Liver (tissue), 9 donors: Measurements from ENCODE around the gene PTH2. TPM values are rescaled to one million over a fixed set of nuclear protein-coding genes. Genes with fewer than 3 reads are reported as not detected.

Experiments
- DNase-seq: peaks from one replicate; pipeline ENCODE4 v3.0.0-alpha.2; 2017; ENCODE audit warnings: low spot score
- H3K27ac ChIP-seq, 2 donors: one replicate each; pipeline ENCODE4 v1.7.0; 2013; ENCODE audit warnings: inconsistent platforms in 2 of 2, low read length in 2 of 2, control low read depth in 1 of 2, low read depth in 1 of 2, mild to moderate bottlenecking in 1 of 2
- H3K27me3 ChIP-seq, 4 donors: one replicate each; pipeline versions ENCODE4 v1.6.1 to v1.7.0; 2013; ENCODE audit warnings: low read length in 3 of 4, inconsistent platforms in 1 of 4, mild to moderate bottlenecking in 1 of 4, moderate library complexity in 1 of 4; ENCODE audit not compliant: control insufficient read depth in 4 of 4, insufficient read depth in 4 of 4
- H3K36me3 ChIP-seq, 4 donors: one replicate each; pipeline versions ENCODE4 v1.6.1 to v1.7.0; 2013; ENCODE audit warnings: low read length in 3 of 4, mild to moderate bottlenecking in 3 of 4, low read depth in 1 of 4, moderate library complexity in 1 of 4; ENCODE audit not compliant: control insufficient read depth in 4 of 4, insufficient read depth in 3 of 4
- H3K4me1 ChIP-seq, 4 donors: one replicate each; pipeline versions ENCODE4 v1.6.1 to v1.7.0; 2013; ENCODE audit warnings: low read length in 3 of 4, mild to moderate bottlenecking in 3 of 4, moderate library complexity in 1 of 4; ENCODE audit not compliant: control insufficient read depth in 4 of 4, insufficient read depth in 4 of 4
- H3K4me3 ChIP-seq, 3 donors: one replicate each; pipeline versions ENCODE4 v1.6.1 to v1.7.0; 2013; ENCODE audit warnings: low read length in 3 of 3, control low read depth in 1 of 3, low read depth in 1 of 3, mild to moderate bottlenecking in 1 of 3
- H3K9ac ChIP-seq, 2 donors: one replicate each; pipeline ENCODE4 v1.7.0; 2013; ENCODE audit warnings: low read length in 2 of 2, mild to moderate bottlenecking in 2 of 2, moderate library complexity in 2 of 2, control low read depth in 1 of 2, low read depth in 1 of 2
- H3K9me3 ChIP-seq, 4 donors: one replicate each; pipeline versions ENCODE4 v1.6.1 to v1.7.0; 2013; ENCODE audit warnings: low read length in 3 of 4; ENCODE audit not compliant: control insufficient read depth in 4 of 4
- ATF3 ChIP-seq: IDR thresholded peaks from 2 replicates; pipeline ENCODE4 v1.6.1; 2016; ENCODE audit warnings: antibody characterized with exemption
- CTCF ChIP-seq: fragments of 150-350 bp; IDR thresholded peaks from 2 replicates; pipeline ENCODE4 v1.5.1; 2017; ENCODE audit warnings: improper control_type of control experiment, low read depth, low read length; ENCODE audit not compliant: missing input control
- EGR1 ChIP-seq, 2 donors: IDR thresholded peaks; 2 replicates each; pipeline ENCODE4 v1.6.1; 2016 to 2018; ENCODE audit warnings: antibody characterized with exemption in 2 of 2, low read depth in 2 of 2
- FOXA1 ChIP-seq: IDR thresholded peaks from 2 replicates; pipeline ENCODE4 v1.6.1; 2016; ENCODE audit warnings: antibody characterized with exemption
- FOXA2 ChIP-seq: IDR thresholded peaks from 2 replicates; pipeline ENCODE4 v1.6.1; 2016; ENCODE audit warnings: antibody characterized with exemption
- GABPA ChIP-seq, 2 donors: IDR thresholded peaks in 1 of 2; conservative IDR thresholded peaks in 1 of 2; 2 replicates each; pipeline ENCODE4 v1.6.1; 2016; ENCODE audit warnings: antibody characterized with exemption in 2 of 2, mild to moderate bottlenecking in 1 of 2, moderate library complexity in 1 of 2
- HNF4A ChIP-seq, 2 donors: conservative IDR thresholded peaks; 2 replicates each; pipeline ENCODE4 v1.6.1; 2016; ENCODE audit warnings: antibody characterized with exemption in 2 of 2, mild to moderate bottlenecking in 2 of 2
- HNF4G ChIP-seq: IDR thresholded peaks from 2 replicates; pipeline ENCODE4 v1.6.1; 2016; ENCODE audit warnings: antibody characterized with exemption
- JUND ChIP-seq, 2 donors: IDR thresholded peaks; 2 replicates each; pipeline ENCODE4 v1.6.1; 2016; ENCODE audit warnings: antibody characterized with exemption in 2 of 2
- MAX ChIP-seq: IDR thresholded peaks from 2 replicates; pipeline ENCODE4 v1.6.1; 2016; ENCODE audit warnings: antibody characterized with exemption
- NR2F2 ChIP-seq: IDR thresholded peaks from 2 replicates; pipeline ENCODE4 v1.6.1; 2016; ENCODE audit warnings: antibody characterized with exemption
- RAD21 ChIP-seq, 2 donors: IDR thresholded peaks; 2 replicates each; pipeline ENCODE4 v1.6.1; 2016; ENCODE audit warnings: antibody characterized with exemption in 2 of 2, mild to moderate bottlenecking in 2 of 2
- REST ChIP-seq: IDR thresholded peaks from 2 replicates; pipeline ENCODE4 v1.6.1; 2016; ENCODE audit warnings: antibody characterized with exemption, mild to moderate bottlenecking
- RXRA ChIP-seq, 2 donors: IDR thresholded peaks; 2 replicates each; pipeline ENCODE4 v1.6.1; 2017 to 2018; ENCODE audit warnings: antibody characterized with exemption in 2 of 2, mild to moderate bottlenecking in 1 of 2
- SP1 ChIP-seq: IDR thresholded peaks from 2 replicates; pipeline ENCODE4 v1.6.1; 2018; ENCODE audit warnings: antibody characterized with exemption, mild to moderate bottlenecking
- TAF1 ChIP-seq: conservative IDR thresholded peaks from 2 replicates; pipeline ENCODE4 v1.6.1; 2016; ENCODE audit warnings: antibody characterized with exemption, mild to moderate bottlenecking
- YY1 ChIP-seq: IDR thresholded peaks from 2 replicates; pipeline ENCODE4 v1.6.1; 2016; ENCODE audit warnings: antibody characterized with exemption, mild to moderate bottlenecking
- ZBTB33 ChIP-seq: IDR thresholded peaks from 2 replicates; pipeline ENCODE4 v1.6.1; 2016; ENCODE audit warnings: antibody characterized with exemption
- WGBS: extraction: QIAGEN DNeasy Blood & Tissue Kit; methylation state at CpG from one replicate; pipeline ENCODE4 v1.1.7; 2013; 5-methylcytosine and 5-hydroxymethylcytosine counted together
- polyA plus RNA-seq, 2 donors: library from polyadenylated mRNA; stranded (reverse) in 1 of 2; unstranded in 1 of 2; fragments of 200-250 nt in 1 of 2; fragments of >200 nt in 1 of 2; fragmentation: Nextera tagmentation in 1 of 2; extraction: Ambion mirVana in 1 of 2; gene quantifications; one replicate each; pipeline versions ENCODE4 v1.2.1 to v1.2.3, GENCODE V29; 2013 to 2015
- total RNA-seq, 2 donors: library from RNA; depleted of rRNA; stranded (reverse); fragments of >200 nt; gene quantifications; one replicate each; pipeline ENCODE4 v1.2.3, GENCODE V29; 2014
- donor health status: healthy.
- donor health status: healthy.
- donor health status: healthy.
- donor health status: healthy.
- donor health status: healthy.

PTH2 gene
- total and polyA plus RNA-seq, 4 donors, result not detected

- H3K36me3 ChIP-seq, result no peaks in the 10 kb centered on the region
- WGBS, result 77% methylated on average over 5 of the region's 5 CpGs
- H3K4me1 ChIP-seq, result no peaks in the 10 kb centered on the region
- no peak overlapping the region for H3K27ac ChIP-seq
- DNase-seq, result no peak
- H3K9me3 ChIP-seq, result no peaks in the 10 kb centered on the region
- TF ChIP-seq CTCF (no peak), RXRA (IDR thresholded peaks at IDR 0.05) (no peak), RAD21 (IDR thresholded peaks at IDR 0.05) (no peak), FOXA2 (no peak), JUND (IDR thresholded peaks at IDR 0.05) (no peak), EGR1 (IDR thresholded peaks at IDR 0.05; ENCODE audit: low read depth in 2 of 2) (no peak), MAX (no peak), GABPA (IDR thresholded peaks at IDR 0.05 in 1 of 2, conservative IDR thresholded peaks at IDR 0.05 in 1 of 2) (no peak), YY1 (no peak), HNF4A (conservative IDR thresholded peaks at IDR 0.05) (no peak), ZBTB33 (no peak), FOXA1 (no peak), ATF3 (no peak), HNF4G (no peak), SP1 (no peak), TAF1 (no peak), NR2F2 (no peak), REST (no peak)
- H3K27me3 ChIP-seq, result peaks cover 0 to 2% (median 0%) of the 10 kb centered on the region in 4 donors
- no peak overlapping the region for H3K4me3 ChIP-seq
- no peak overlapping the region for H3K9ac ChIP-seq
Measured at GRCh38 chr19:49409441-49410029, 13.7 kb downstream of the PTH2 start.
